OCI-LY7 (cell line): Measurements from ENCODE around the gene TAS2R8. TPM values are rescaled to one million over a fixed set of nuclear protein-coding genes. Genes with fewer than 3 reads are reported as not detected.

Source experiments
- Bru-seq: library from RNA; stranded (reverse); fragments of 400-500 nt; gene quantifications from one replicate; lab custom pipeline; 2021; lab: Mats Ljungman, UMichigan
- BruChase-seq, 2 experiments: library from RNA; stranded (reverse); fragments of 400-500 nt; gene quantifications; one replicate each; lab custom pipeline; 2021; lab: Mats Ljungman, UMichigan
- BruUV-seq: library from RNA; stranded (reverse); fragments of 400-500 nt; replicated peaks from 2 replicates; lab custom pipeline; 2021; lab: Mats Ljungman, UMichigan
- CTCF ChIA-PET: fragments of 300-600 bp; sonication (Branson Sonifier 250); formaldehyde crosslinking; loops from one replicate; lab custom pipeline; 2022; ENCODE audit warnings: antibody characterized with exemption; ENCODE audit not compliant: unreplicated experiment; lab: Charles Lee
- POLR2A ChIA-PET: fragments of 300-600 bp; sonication (Branson Sonifier 250); formaldehyde crosslinking; loops from one replicate; lab custom pipeline; 2022; ENCODE audit warnings: antibody characterized with exemption; lab: Charles Lee
- DNase-seq: peaks from one replicate; pipeline ENCODE4 v3.0.0-alpha.2; 2015; ENCODE audit warnings: low spot score
- H2AFZ ChIP-seq: fragments of 200-600 bp; sonication (generic), shearing (Covaris generic); 2 replicates; pipeline ENCODE4 v1.6.1; 2014; ENCODE audit warnings: mild to moderate bottlenecking, antibody characterized with exemption, low read length, moderate library complexity
- H3K27ac ChIP-seq: fragments of 200-600 bp; sonication (generic); 2 replicates; pipeline ENCODE4 v1.5.1; 2014; ENCODE audit warnings: mixed run types, low read depth, mild to moderate bottlenecking, moderate library complexity, low read length, inconsistent platforms; ENCODE audit not compliant: poor library complexity, severe bottlenecking
- H3K36me3 ChIP-seq: fragments of 200-600 bp; sonication (generic); 2 replicates; pipeline ENCODE4 v1.6.1; 2014; ENCODE audit warnings: mild to moderate bottlenecking, antibody characterized with exemption, low read length, moderate library complexity, mixed read lengths; ENCODE audit not compliant: insufficient read depth
- H3K4me1 ChIP-seq: fragments of 200-600 bp; sonication (generic); 2 replicates; pipeline ENCODE4 v1.5.1; 2014; ENCODE audit warnings: mild to moderate bottlenecking, low read length; ENCODE audit not compliant: insufficient read depth, poor library complexity, severe bottlenecking
- H3K4me2 ChIP-seq: fragments of 200-600 bp; sonication (generic); 2 replicates; pipeline ENCODE4 v1.6.1; 2014; ENCODE audit warnings: mild to moderate bottlenecking, low read length
- H3K4me3 ChIP-seq: fragments of 200-600 bp; sonication (generic); 2 replicates; pipeline ENCODE4 v1.5.1; 2014; ENCODE audit warnings: mild to moderate bottlenecking, low read depth, low read length; ENCODE audit not compliant: poor library complexity, severe bottlenecking
- H3K79me2 ChIP-seq: fragments of 200-600 bp; sonication (generic); 2 replicates; pipeline ENCODE4 v1.6.1; 2016; ENCODE audit warnings: low read depth, mild to moderate bottlenecking, low read length, moderate library complexity, mixed read lengths; ENCODE audit not compliant: insufficient read depth
- H3K9me2 ChIP-seq: fragments of 200-600 bp; sonication (generic); 2 replicates; pipeline ENCODE4 v1.6.1; 2016; ENCODE audit warnings: mild to moderate bottlenecking, low read length, mixed read lengths; ENCODE audit not compliant: insufficient read depth
- H3K9me3 ChIP-seq: fragments of 200-600 bp; sonication (generic); 2 replicates; pipeline ENCODE4 v1.6.1; 2014; ENCODE audit warnings: mild to moderate bottlenecking, mixed run types, low read length, mixed read lengths
- H4K20me1 ChIP-seq: fragments of 200-600 bp; sonication (generic); 2 replicates; pipeline ENCODE4 v1.6.1; 2014; ENCODE audit warnings: mild to moderate bottlenecking, antibody characterized with exemption, low read length, moderate library complexity, mixed read lengths; ENCODE audit not compliant: insufficient read depth
- EZH2phosphoT487 ChIP-seq: fragments of 200-600 bp; sonication (generic); IDR thresholded peaks from 2 replicates; pipeline ENCODE4 v1.6.1; 2018; ENCODE audit warnings: low read depth, borderline replicate concordance, mild to moderate bottlenecking, mixed run types, antibody characterized with exemption, low read length, moderate library complexity, mixed read lengths
- intact Hi-C: fragments of 100-400 bp; cut with micrococcal nuclease; formaldehyde crosslinking; loops from one replicate; pipeline ENCODE4 v1.10.0; 2022; ENCODE audit not compliant: unreplicated experiment
- long read RNA-seq: library from polyadenylated mRNA; stranded (forward); transcript quantifications from one replicate; pipeline ENCODE4 v2.0.0, GENCODE V29; 2022
- total RNA-seq, 2 experiments: library from RNA; depleted of rRNA in 1 of 2; stranded (reverse); fragments of >200 nt in 1 of 2; shearing (Covaris generic) in 1 of 2; gene quantifications; 2 replicates each; pipeline ENCODE4 v1.2.3, GENCODE V29; 2014 to 2022
- TF ChIP-seq, protein P1 (sequence below): fragments of 200-600 bp; sonication (generic); conservative IDR thresholded peaks from 2 replicates; pipeline ENCODE4 v1.5.1; 2014; ENCODE audit warnings: mild to moderate bottlenecking, antibody characterized with exemption, low read length, moderate library complexity, mixed read lengths

Gene TAS2R8, protein sequence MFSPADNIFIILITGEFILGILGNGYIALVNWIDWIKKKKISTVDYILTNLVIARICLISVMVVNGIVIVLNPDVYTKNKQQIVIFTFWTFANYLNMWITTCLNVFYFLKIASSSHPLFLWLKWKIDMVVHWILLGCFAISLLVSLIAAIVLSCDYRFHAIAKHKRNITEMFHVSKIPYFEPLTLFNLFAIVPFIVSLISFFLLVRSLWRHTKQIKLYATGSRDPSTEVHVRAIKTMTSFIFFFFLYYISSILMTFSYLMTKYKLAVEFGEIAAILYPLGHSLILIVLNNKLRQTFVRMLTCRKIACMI
- not detected in 2 replicates for total RNA-seq (2014; rRNA removed; shearing (Covaris generic))
- total RNA-seq (2022): not detected in 2 replicates
- Bru-seq, nascent RNA: percentile 18 among the genes with signal in this experiment
- BruChase-seq, experiment 1, labeled RNA remaining after a 6-hour chase: percentile 22 among the genes with signal in this experiment
- BruChase-seq, experiment 2, labeled RNA remaining after a 2-hour chase: percentile 18 among the genes with signal in this experiment
- long read RNA-seq: 0 reads

- Histone ChIP-seq H3K27ac (no peak within 1 kb of the TSS), H4K20me1 (no peaks in the 10 kb centered on the region), H3K4me2 (no peak within 1 kb of the TSS), H3K9me2 (no peaks in the 10 kb centered on the region), H3K79me2 (no peaks in the 10 kb centered on the region), H3K4me1 (no peaks in the 10 kb centered on the region), H2AFZ (no peak within 1 kb of the TSS), H3K9me3 (no peaks in the 10 kb centered on the region), H3K4me3 (no peak within 1 kb of the TSS), H3K36me3 (no peaks in the 10 kb centered on the region)
- intact Hi-C loops: no loop called here
- ChIA-PET CTCF (no interaction called here), POLR2A (interaction anchor here (0.6 kb wide), 1 partner anchor 392 kb away, joined by 6 read pairs; no protein-coding TSS in a partner anchor)
- TF ChIP-seq, protein P1, sequence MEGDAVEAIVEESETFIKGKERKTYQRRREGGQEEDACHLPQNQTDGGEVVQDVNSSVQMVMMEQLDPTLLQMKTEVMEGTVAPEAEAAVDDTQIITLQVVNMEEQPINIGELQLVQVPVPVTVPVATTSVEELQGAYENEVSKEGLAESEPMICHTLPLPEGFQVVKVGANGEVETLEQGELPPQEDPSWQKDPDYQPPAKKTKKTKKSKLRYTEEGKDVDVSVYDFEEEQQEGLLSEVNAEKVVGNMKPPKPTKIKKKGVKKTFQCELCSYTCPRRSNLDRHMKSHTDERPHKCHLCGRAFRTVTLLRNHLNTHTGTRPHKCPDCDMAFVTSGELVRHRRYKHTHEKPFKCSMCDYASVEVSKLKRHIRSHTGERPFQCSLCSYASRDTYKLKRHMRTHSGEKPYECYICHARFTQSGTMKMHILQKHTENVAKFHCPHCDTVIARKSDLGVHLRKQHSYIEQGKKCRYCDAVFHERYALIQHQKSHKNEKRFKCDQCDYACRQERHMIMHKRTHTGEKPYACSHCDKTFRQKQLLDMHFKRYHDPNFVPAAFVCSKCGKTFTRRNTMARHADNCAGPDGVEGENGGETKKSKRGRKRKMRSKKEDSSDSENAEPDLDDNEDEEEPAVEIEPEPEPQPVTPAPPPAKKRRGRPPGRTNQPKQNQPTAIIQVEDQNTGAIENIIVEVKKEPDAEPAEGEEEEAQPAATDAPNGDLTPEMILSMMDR: no peak
- no peak for TF ChIP-seq EZH2phosphoT487
- DNase-seq: no peak
- BruUV-seq: no TSS peak
These were observed at the start of gene TAS2R8 for GRCh38 chr12:10807186-10807585. TAS2R8 (minus strand) TSS chr12:10807286; CDS start chr12:10806980, 306 bp downstream.

DNA sequence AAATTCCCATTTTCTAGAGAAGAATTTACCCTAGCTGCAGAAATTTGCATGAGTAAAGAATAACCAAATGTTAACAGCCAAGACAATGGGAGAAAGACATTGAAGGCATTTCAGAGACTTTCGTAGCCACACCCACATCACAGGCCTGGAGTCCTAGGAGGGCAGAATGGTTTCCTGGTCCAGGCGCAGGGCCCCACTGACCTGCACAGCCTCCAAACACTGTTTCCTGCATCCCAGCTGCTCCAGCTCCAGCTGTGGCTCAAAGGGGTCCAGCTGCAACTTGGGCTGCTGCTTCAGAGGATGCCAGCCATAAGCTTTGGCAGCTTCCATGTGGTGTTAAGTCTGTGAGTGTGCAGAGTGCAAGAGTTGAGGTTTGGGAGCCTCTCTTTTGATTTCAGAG lies 48.7 kb upstream of the TAS2R8 start:
- no peaks in the 10 kb centered on the region for H3K36me3 ChIP-seq
- no peaks in the 10 kb centered on the region for H3K9me2 ChIP-seq
- BruUV-seq: no TSS peak
- H3K79me2 ChIP-seq: no peaks in the 10 kb centered on the region
- CTCF ChIA-PET: no interaction called here
- no peak overlapping the region for H3K27ac ChIP-seq
- no peak overlapping the region for H2AFZ ChIP-seq
- TF ChIP-seq, protein P1: no peak
- TF ChIP-seq EZH2phosphoT487: no peak
- no peaks in the 10 kb centered on the region for H3K9me3 ChIP-seq
- DNase-seq: no peak
- no peaks in the 10 kb centered on the region for H4K20me1 ChIP-seq
- POLR2A ChIA-PET: interaction anchor here (0.9 kb wide), 1 partner anchor 8 kb away, joined by 4 read pairs; no protein-coding TSS in a partner anchor
- intact Hi-C loops: no loop called here
- no peak overlapping the region for H3K4me3 ChIP-seq
- no peak overlapping the region for H3K4me2 ChIP-seq
- no peaks in the 10 kb centered on the region for H3K4me1 ChIP-seq
